ENCODE data around the gene MYMK.

MYMK gene

DNA sequence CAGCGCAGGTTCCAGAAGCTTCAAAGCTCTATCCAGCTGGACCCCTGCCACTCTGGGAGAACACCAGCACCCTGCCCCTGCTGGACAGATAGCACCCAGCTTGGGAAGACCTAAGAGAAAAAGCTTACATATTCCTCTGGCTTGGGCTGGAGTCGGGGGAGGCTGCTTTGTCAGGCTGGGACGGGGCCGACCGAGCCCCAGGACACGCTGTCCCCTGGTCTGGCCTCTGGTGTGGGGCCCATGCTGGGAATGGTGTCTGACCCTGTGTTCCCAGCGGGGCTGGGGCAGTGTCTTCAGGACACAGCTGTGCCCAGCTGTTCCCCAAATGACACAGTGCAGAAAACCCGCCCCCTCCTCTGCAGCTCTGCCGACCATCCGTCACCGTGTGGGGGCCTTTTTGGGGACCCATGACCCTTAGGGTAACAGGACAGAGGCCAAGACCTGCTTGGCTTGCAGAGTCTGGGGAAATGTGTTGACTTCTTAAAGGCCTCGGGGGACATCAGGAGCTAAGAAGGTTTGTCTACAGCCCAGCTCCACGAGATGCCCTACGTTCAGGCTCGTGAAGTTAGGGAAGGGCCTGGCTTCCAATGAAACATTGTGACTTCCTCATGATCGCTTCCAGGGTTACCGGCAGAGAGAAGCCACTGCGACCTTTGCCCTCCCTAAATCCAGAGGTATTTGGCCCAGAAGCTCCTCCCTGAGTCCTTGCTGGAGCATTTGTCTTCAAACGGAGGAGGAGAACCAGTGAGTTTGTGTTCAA, 25.4 kb downstream of the MYMK start:
- Histone ChIP-seq H2BK15ac (replicated peaks; ENCODE audit: low read depth) (no peak overlapping the region), H3K79me1 (ENCODE audit: low read length) (no peaks in the 10 kb centered on the region), H3K4me1 (ENCODE audit: control insufficient read depth, low read depth, low read length) (no peaks in the 10 kb centered on the region), H3K18ac (ENCODE audit: low read length) (no peak overlapping the region), H3K27me3 (ENCODE audit: insufficient read depth, low read length, poor library complexity) (no peaks in the 10 kb centered on the region), H4K5ac (ENCODE audit: low read length) (no peak overlapping the region), H3K27ac (ENCODE audit: low read depth, low read length) (no peak overlapping the region), H4K8ac (ENCODE audit: low read depth, low read length) (no peak overlapping the region), H2AK5ac (ENCODE audit: low read length) (no peak overlapping the region), H2BK120ac (ENCODE audit: low read depth, low read length) (no peak overlapping the region), H3K9ac (ENCODE audit: low read length) (no peak overlapping the region), H3K79me2 (ENCODE audit: control insufficient read depth, insufficient read depth, low read length) (no peaks in the 10 kb centered on the region), H3K4me3 (ENCODE audit: low read length) (no peak overlapping the region), H3K4ac (ENCODE audit: low read depth, low read length) (no peak overlapping the region), H3K4me2 (ENCODE audit: low read length) (no peak overlapping the region), H3K23ac (ENCODE audit: low read length) (no peak overlapping the region), H3K56ac (ENCODE audit: low read length) (no peak overlapping the region), H3K36me3 (ENCODE audit: control insufficient read depth, insufficient read depth, low read length) (no peaks in the 10 kb centered on the region), H2BK5ac (ENCODE audit: low read length) (no peak overlapping the region)
- WGBS (ENCODE audit: extremely low coverage, insufficient coverage, low lambda C conversion rate) = no CpG with 5 or more reads among the region's 19 CpGs
- DNase-seq = no peak

DNA sequence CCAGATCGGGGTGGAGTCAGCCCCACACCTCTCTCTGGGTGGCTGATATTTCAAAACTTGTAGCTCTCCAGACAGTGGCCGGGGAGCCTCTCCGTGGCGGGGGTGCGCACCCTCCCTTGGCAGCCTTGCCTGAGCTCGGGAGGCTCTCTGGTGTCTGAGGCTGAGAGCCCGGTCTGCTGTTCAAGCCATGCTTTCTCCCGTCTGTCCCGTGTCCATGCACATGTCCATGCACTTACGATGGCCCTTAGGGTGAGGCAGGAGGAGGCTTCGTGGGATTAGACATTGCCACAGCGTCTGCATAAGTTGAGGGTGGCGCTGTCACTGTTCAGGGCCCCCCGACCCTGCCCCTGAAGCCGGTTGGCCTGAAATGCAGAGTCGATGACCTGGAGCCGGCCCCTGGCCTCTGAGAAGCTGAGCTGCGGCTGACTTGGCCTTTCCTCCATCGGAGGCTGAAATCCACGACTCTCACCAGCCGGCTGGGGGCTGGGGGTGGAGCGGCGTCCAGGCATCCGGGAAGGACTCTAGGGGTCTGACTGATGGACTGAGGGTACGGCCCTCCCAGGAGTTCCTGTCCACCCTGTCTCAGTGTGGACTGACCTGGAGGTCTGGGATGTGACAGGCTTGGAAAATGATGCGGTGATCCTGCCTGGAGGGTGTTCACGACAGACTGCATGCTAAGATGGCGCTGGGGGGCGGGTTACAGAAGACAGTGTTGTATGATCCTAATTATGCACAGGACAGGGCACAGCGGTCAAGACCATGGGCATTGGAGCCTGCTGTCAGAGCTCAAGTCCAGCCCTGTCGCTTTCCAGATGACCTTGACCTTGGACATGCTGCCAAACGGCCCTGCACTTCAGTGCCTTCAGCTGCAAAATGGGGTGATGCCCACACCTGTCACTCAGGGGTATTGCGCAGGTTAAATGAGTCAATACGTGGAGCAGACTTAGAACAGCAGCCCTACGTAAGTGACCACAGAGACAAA, 27.6 kb downstream of the MYMK start:
- Histone ChIP-seq H3K79me2 (ENCODE audit: control insufficient read depth, insufficient read depth, low read length) (no peaks in the 10 kb centered on the region), H3K4me1 (ENCODE audit: control insufficient read depth, low read depth, low read length) (no peaks in the 10 kb centered on the region), H4K5ac (ENCODE audit: low read length) (no peak overlapping the region), H3K79me1 (ENCODE audit: low read length) (no peaks in the 10 kb centered on the region), H3K27me3 (ENCODE audit: insufficient read depth, low read length, poor library complexity) (no peaks in the 10 kb centered on the region), H2AK5ac (ENCODE audit: low read length) (no peak overlapping the region), H3K4ac (ENCODE audit: low read depth, low read length) (no peak overlapping the region), H2BK120ac (ENCODE audit: low read depth, low read length) (no peak overlapping the region), H4K8ac (ENCODE audit: low read depth, low read length) (no peak overlapping the region), H3K4me3 (ENCODE audit: low read length) (no peak overlapping the region), H3K23ac (ENCODE audit: low read length) (no peak overlapping the region), H3K9ac (ENCODE audit: low read length) (no peak overlapping the region), H2BK5ac (ENCODE audit: low read length) (no peak overlapping the region), H3K36me3 (ENCODE audit: control insufficient read depth, insufficient read depth, low read length) (no peaks in the 10 kb centered on the region), H3K56ac (ENCODE audit: low read length) (no peak overlapping the region), H3K27ac (ENCODE audit: low read depth, low read length) (no peak overlapping the region), H3K18ac (ENCODE audit: low read length) (no peak overlapping the region), H3K4me2 (ENCODE audit: low read length) (no peak overlapping the region), H2BK15ac (replicated peaks; ENCODE audit: low read depth) (no peak overlapping the region)
- no peak for DNase-seq
- no CpG with 5 or more reads among the region's 35 CpGs for WGBS (ENCODE audit: extremely low coverage, insufficient coverage, low lambda C conversion rate)

DNA sequence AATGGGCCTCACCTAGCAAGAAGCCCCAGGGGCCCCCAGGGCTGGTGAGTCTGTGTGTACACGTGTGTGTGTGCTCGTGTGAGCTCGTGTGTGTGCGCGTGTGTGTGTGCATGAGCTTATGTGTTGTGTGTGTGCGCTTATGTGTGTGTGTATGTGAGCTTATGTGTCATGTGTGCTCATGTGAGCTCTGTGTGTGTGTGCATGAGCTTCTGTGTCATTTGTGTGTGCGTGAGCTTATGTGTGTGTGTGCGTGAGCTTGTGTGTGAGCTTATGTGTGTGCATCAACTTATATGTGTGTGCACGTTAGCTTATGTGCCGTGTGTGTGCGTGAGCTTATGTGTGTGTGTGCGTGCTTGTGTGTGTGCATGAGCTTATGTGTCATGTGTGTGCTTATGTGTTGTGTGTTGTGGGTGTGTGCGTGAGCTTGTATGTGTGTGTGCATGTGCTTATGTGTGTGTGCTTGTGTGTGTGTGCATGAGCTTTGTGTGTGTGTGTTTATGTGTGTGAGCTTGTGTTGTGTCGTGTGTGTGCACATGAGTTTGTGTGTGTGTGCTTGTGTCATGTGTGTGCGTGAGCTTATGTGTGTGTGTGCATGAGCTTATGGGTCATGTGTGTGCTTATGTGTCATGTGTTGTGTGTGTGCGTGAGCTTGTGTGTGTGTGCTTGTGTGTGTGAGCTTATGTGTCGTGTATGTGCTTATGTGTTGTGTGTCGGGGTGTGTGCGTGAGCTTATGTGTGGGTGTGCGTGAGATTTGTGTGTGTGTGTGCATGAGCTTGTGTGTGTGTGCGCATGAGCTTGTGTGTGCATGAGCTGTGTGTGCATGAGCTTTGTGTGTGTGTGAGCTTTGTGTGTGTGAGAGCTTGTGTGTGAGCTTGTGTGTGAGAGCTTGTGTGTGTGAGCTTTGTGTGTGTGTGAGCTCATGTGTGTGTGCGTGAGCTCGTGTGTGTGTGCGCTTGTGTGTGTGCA, 29.1 kb downstream of the MYMK start:
- Histone ChIP-seq H3K23ac (ENCODE audit: low read length) (no peak overlapping the region), H3K79me2 (ENCODE audit: control insufficient read depth, insufficient read depth, low read length) (no peaks in the 10 kb centered on the region)
- WGBS (ENCODE audit: extremely low coverage, insufficient coverage, low lambda C conversion rate) = no CpG with 5 or more reads among the region's 24 CpGs

DNA sequence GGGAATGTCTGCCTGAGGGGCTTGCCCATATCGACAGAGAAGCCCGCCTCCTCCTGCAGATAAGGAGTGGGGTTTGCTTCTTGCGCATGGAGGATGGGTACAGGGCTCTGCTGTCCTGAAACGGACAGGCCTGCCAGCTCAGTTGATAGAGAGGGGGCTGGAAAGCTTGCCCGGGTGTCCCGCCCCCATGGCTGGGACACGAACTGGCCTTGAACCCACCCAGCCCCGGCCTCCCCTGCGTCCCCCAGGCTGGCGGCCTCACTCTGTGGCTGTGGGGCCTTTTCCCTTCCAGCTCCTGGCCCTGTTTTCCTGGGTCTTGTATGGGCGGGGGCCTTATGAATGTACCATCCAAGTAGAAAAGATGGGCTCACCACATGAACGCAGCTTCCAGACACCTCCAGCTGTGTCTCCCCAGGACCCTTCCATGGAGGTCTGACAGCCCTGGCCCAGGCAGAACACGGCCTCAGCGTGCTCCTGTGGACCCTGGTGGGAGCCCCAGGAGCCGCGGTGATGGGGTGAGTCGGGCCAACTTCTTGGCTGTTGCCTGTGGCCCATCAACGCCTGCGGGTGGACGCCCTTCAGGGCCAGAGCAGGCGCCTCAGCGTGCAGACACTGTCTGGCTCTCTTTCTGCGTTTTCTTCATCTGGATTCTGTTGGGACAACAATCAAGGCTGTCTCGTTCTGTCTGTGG, 30.0 kb downstream of the MYMK start:
- WGBS (ENCODE audit: extremely low coverage, insufficient coverage, low lambda C conversion rate) = no CpG with 5 or more reads among the region's 24 CpGs

More for the DNA sequence above, 29.1 kb downstream of the MYMK start:
- no peak overlapping the region for H3K9ac ChIP-seq (ENCODE audit: low read length)
- H3K27me3 ChIP-seq (ENCODE audit: insufficient read depth, low read length, poor library complexity) = no peaks in the 10 kb centered on the region
- no peak overlapping the region for H4K5ac ChIP-seq (ENCODE audit: low read length)
- H3K56ac ChIP-seq (ENCODE audit: low read length) = no peak overlapping the region
- no peak overlapping the region for H3K18ac ChIP-seq (ENCODE audit: low read length)
- H2AK5ac ChIP-seq (ENCODE audit: low read length) = no peak overlapping the region
- no peak overlapping the region for H4K8ac ChIP-seq (ENCODE audit: low read depth, low read length)
- H3K27ac ChIP-seq (ENCODE audit: low read depth, low read length) = no peak overlapping the region
- H3K79me1 ChIP-seq (ENCODE audit: low read length) = no peaks in the 10 kb centered on the region
- no peak overlapping the region for H2BK120ac ChIP-seq (ENCODE audit: low read depth, low read length)
- H2BK15ac ChIP-seq (replicated peaks; ENCODE audit: low read depth) = no peak overlapping the region
- H3K4me1 ChIP-seq (ENCODE audit: control insufficient read depth, low read depth, low read length) = no peaks in the 10 kb centered on the region
- H2BK5ac ChIP-seq (ENCODE audit: low read length) = no peak overlapping the region
- H3K4me2 ChIP-seq (ENCODE audit: low read length) = no peak overlapping the region
- DNase-seq = no peak
- no peak overlapping the region for H3K4ac ChIP-seq (ENCODE audit: low read depth, low read length)
- H3K36me3 ChIP-seq (ENCODE audit: control insufficient read depth, insufficient read depth, low read length) = no peaks in the 10 kb centered on the region
- no peak overlapping the region for H3K4me3 ChIP-seq (ENCODE audit: low read length)

More for the DNA sequence above, 30.0 kb downstream of the MYMK start:
- Histone ChIP-seq H4K5ac (ENCODE audit: low read length) (no peak overlapping the region), H3K4ac (ENCODE audit: low read depth, low read length) (no peak overlapping the region), H2AK5ac (ENCODE audit: low read length) (no peak overlapping the region), H3K36me3 (ENCODE audit: control insufficient read depth, insufficient read depth, low read length) (no peaks in the 10 kb centered on the region), H3K4me1 (ENCODE audit: control insufficient read depth, low read depth, low read length) (no peaks in the 10 kb centered on the region), H3K27me3 (ENCODE audit: insufficient read depth, low read length, poor library complexity) (no peaks in the 10 kb centered on the region), H3K18ac (ENCODE audit: low read length) (no peak overlapping the region), H3K4me2 (ENCODE audit: low read length) (no peak overlapping the region), H2BK120ac (ENCODE audit: low read depth, low read length) (no peak overlapping the region), H3K79me1 (ENCODE audit: low read length) (no peaks in the 10 kb centered on the region), H3K4me3 (ENCODE audit: low read length) (no peak overlapping the region), H3K27ac (ENCODE audit: low read depth, low read length) (no peak overlapping the region), H2BK5ac (ENCODE audit: low read length) (no peak overlapping the region), H3K79me2 (ENCODE audit: control insufficient read depth, insufficient read depth, low read length) (no peaks in the 10 kb centered on the region), H3K56ac (ENCODE audit: low read length) (no peak overlapping the region), H3K23ac (ENCODE audit: low read length) (no peak overlapping the region), H4K8ac (ENCODE audit: low read depth, low read length) (no peak overlapping the region), H3K9ac (ENCODE audit: low read length) (no peak overlapping the region), H2BK15ac (replicated peaks; ENCODE audit: low read depth) (no peak overlapping the region)
- no peak for DNase-seq

Data from mesendoderm (in vitro differentiated cells).